Stomach (tissue), 4 donors: ENCODE data around the gene CEP112.

Source experiments
- POLR2A ChIP-seq, 4 donors: fragments of 450-650 bp; IDR thresholded peaks; one replicate each; pipeline ENCODE4 v1.6.1; 2016; ENCODE audit warnings: antibody characterized with exemption in 4 of 4, control low read depth in 2 of 4, mild to moderate bottlenecking in 1 of 4, moderate library complexity in 1 of 4
- POLR2AphosphoS5 ChIP-seq, 3 donors: sonication (generic); formaldehyde crosslinking; IDR thresholded peaks; one replicate each; pipeline ENCODE4 v1.6.1; 2016; ENCODE audit warnings: antibody characterized with exemption in 3 of 3
- TF ChIP-seq, protein P1 (sequence below), 7 experiments: fragments of 450-650 bp in 4 of 7; fragments of 200-600 bp in 3 of 7; sonication (generic) in 3 of 7; IDR thresholded peaks; one replicate each; pipeline ENCODE4 v1.5.1; 2016 to 2019; ENCODE audit warnings: antibody characterized with exemption in 7 of 7, control low read depth in 2 of 7, mild to moderate bottlenecking in 1 of 7

DNA sequence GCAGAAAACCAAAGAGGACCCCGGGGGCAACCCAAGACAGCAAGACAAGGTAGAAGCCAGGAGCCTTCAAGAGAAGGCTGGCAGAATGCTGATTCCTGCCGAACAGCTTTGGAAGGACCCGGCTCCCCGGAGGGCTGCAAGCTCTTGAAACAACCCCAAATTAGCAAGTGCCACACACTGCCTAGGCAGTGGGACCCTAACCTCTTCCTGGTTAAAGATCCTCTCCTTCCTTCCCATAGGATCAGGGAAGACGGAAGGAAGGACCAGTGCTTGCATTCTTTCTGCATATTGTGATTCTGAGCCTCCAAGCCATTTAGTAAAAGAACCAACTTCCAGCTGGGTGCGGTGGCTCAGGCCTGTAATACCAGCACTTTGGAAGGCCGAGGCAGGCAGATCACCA is 508.5 kb downstream of the CEP112 start:
- TF ChIP-seq POLR2A (IDR thresholded peaks at IDR 0.05), result no peak
- TF ChIP-seq POLR2AphosphoS5 (IDR thresholded peaks at IDR 0.05), result no peak
- TF ChIP-seq, protein P1, sequence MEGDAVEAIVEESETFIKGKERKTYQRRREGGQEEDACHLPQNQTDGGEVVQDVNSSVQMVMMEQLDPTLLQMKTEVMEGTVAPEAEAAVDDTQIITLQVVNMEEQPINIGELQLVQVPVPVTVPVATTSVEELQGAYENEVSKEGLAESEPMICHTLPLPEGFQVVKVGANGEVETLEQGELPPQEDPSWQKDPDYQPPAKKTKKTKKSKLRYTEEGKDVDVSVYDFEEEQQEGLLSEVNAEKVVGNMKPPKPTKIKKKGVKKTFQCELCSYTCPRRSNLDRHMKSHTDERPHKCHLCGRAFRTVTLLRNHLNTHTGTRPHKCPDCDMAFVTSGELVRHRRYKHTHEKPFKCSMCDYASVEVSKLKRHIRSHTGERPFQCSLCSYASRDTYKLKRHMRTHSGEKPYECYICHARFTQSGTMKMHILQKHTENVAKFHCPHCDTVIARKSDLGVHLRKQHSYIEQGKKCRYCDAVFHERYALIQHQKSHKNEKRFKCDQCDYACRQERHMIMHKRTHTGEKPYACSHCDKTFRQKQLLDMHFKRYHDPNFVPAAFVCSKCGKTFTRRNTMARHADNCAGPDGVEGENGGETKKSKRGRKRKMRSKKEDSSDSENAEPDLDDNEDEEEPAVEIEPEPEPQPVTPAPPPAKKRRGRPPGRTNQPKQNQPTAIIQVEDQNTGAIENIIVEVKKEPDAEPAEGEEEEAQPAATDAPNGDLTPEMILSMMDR (IDR thresholded peaks at IDR 0.05), result no peak
